SU-DHL-6 (cell line): Measurements from ENCODE around the gene OLFM2.

Source experiments
- H2AFZ ChIP-seq: fragments of 200-600 bp; sonication (generic); 2 replicates; pipeline ENCODE4 v1.6.1; 2014; ENCODE audit warnings: low read depth, mild to moderate bottlenecking, moderate library complexity, mixed read lengths, antibody characterized with exemption, low read length; ENCODE audit not compliant: severe bottlenecking
- H3F3A ChIP-seq: fragments of 200-600 bp; shearing (Covaris generic); 2 replicates; pipeline ENCODE4 v1.6.0; 2016; ENCODE audit warnings: antibody characterized with exemption, mild to moderate bottlenecking; ENCODE audit not compliant: insufficient read depth
- H3K27ac ChIP-seq: fragments of 200-600 bp; sonication (generic); 2 replicates; pipeline ENCODE4 v1.5.1; 2016; ENCODE audit warnings: low read depth, mild to moderate bottlenecking, low read length, moderate library complexity, mixed read lengths
- H3K27me3 ChIP-seq: fragments of 200-600 bp; sonication (generic), shearing (Covaris generic); 2 replicates; pipeline ENCODE4 v1.6.0; 2014; ENCODE audit warnings: mild to moderate bottlenecking, low read length
- H3K36me3 ChIP-seq: fragments of 200-600 bp; sonication (generic); 2 replicates; pipeline ENCODE4 v1.6.1; 2014; ENCODE audit warnings: mild to moderate bottlenecking, low read length, mixed read lengths
- H3K4me2 ChIP-seq: fragments of 300-600, 200-600 bp; shearing (Covaris generic), sonication (generic); 2 replicates; pipeline ENCODE4 v1.6.0; 2014; ENCODE audit warnings: low read length, low read depth, mild to moderate bottlenecking; ENCODE audit not compliant: poor library complexity, severe bottlenecking
- H3K4me3 ChIP-seq: fragments of 200-600 bp; sonication (generic); 2 replicates; pipeline ENCODE4 v1.5.1; 2014; ENCODE audit warnings: antibody characterized with exemption, low read length, mild to moderate bottlenecking, mixed read lengths; ENCODE audit not compliant: insufficient read depth, poor library complexity, severe bottlenecking
- H3K79me2 ChIP-seq: fragments of 200-600 bp; sonication (generic); 2 replicates; pipeline ENCODE4 v1.6.1; 2014; ENCODE audit warnings: mild to moderate bottlenecking, low read length, moderate library complexity; ENCODE audit not compliant: insufficient read depth
- H3K9ac ChIP-seq: fragments of 200-600 bp; sonication (generic); 2 replicates; pipeline ENCODE4 v1.7.0; 2014; ENCODE audit warnings: mild to moderate bottlenecking, low read length
- H3K9me2 ChIP-seq: fragments of 200-600 bp; sonication (generic); replicated peaks from 2 replicates; pipeline ENCODE4 v1.6.1; 2014; ENCODE audit warnings: low read length; ENCODE audit not compliant: insufficient read depth
- H3K9me3 ChIP-seq: fragments of 200-600 bp; sonication (generic); 2 replicates; pipeline ENCODE4 v1.6.1; 2014; ENCODE audit warnings: low read length, mixed read lengths; ENCODE audit not compliant: insufficient read depth
- H4K20me1 ChIP-seq: fragments of 200-600 bp; sonication (generic); 2 replicates; pipeline ENCODE4 v1.6.1; 2014; ENCODE audit warnings: low read depth, mild to moderate bottlenecking, antibody characterized with exemption, low read length, moderate library complexity, mixed read lengths
- EZH2phosphoT487 ChIP-seq: fragments of 200-600 bp; sonication (generic), shearing (Covaris generic); conservative IDR thresholded peaks from 2 replicates; pipeline ENCODE4 v1.6.1; 2018; ENCODE audit warnings: mild to moderate bottlenecking, antibody characterized with exemption, low read length, moderate library complexity, mixed read lengths
- TF ChIP-seq, protein P1 (sequence below): fragments of 200-600 bp; sonication (generic); IDR thresholded peaks from one replicate; pipeline ENCODE4 v1.5.1; 2017; ENCODE audit warnings: antibody characterized with exemption, mild to moderate bottlenecking, low read length, moderate library complexity; ENCODE audit not compliant: insufficient read depth, poor library complexity, severe bottlenecking

The OLFM2 gene

DNA sequence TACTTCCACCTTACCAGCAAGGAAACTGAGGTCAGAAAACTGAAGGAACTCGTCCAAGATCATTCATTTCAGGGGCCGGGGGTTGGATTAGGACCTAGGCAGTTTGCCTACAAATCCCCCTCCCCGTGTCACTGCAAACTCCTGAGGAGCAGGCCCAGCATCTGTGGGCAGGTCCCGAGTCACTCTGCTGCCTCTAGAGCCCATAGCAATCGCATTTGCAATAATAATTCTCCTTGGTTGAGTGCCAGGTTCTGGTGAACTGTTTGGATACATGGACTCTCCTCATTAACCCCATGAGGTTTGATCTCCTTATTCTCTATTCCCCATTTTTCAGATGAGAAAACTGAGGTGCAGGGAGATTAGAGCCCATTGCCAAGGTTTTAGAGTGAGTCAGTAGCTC lies 100.3 kb downstream of the OLFM2 start:
- Histone ChIP-seq H3K4me3 (peak overlapping the region; percentile 60), H3K9ac (peak overlapping the region; percentile 82), H3K27ac (no peak overlapping the region), H3K4me2 (peak overlapping the region; percentile 92), H3K27me3 (no peaks in the 10 kb centered on the region), H2AFZ (no peak overlapping the region), H3K36me3 (no peaks in the 10 kb centered on the region; the same call in 1 of the 2 replicates), H3K9me3 (no peaks in the 10 kb centered on the region), H4K20me1 (no peaks in the 10 kb centered on the region), H3K79me2 (peaks cover 16% of the 10 kb centered on the region; the same call in 1 of the 2 replicates), H3F3A (peaks cover 6% of the 10 kb centered on the region), H3K9me2 (no peaks in the 10 kb centered on the region)
- TF ChIP-seq, protein P1, sequence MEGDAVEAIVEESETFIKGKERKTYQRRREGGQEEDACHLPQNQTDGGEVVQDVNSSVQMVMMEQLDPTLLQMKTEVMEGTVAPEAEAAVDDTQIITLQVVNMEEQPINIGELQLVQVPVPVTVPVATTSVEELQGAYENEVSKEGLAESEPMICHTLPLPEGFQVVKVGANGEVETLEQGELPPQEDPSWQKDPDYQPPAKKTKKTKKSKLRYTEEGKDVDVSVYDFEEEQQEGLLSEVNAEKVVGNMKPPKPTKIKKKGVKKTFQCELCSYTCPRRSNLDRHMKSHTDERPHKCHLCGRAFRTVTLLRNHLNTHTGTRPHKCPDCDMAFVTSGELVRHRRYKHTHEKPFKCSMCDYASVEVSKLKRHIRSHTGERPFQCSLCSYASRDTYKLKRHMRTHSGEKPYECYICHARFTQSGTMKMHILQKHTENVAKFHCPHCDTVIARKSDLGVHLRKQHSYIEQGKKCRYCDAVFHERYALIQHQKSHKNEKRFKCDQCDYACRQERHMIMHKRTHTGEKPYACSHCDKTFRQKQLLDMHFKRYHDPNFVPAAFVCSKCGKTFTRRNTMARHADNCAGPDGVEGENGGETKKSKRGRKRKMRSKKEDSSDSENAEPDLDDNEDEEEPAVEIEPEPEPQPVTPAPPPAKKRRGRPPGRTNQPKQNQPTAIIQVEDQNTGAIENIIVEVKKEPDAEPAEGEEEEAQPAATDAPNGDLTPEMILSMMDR: no peak
- TF ChIP-seq EZH2phosphoT487: no peak

DNA sequence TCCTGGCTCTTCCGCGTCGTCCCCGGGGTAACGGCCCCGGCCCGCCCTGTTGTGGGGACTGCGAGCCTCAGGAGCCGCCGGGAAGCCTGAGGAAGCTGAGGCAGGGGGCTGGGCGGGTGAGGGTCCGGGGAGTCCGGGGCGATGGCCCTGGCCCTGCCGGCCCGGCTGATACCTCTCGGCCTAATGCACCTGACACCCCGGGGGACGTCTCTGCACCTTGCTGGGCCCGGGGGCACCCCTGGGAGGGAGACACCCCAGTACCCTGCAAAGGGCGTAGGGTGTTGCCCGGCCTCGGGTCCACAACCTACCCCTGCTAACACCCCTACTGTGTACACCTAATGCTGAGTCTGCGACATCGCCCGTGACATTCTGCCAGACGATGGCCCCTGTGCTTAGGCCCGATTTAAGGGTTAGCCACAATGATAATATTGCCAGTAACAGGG lies 100.8 kb downstream of the OLFM2 start:
- Histone ChIP-seq H2AFZ (peak overlapping the region; percentile 9), H3K9ac (peak overlapping the region; percentile 82), H3K4me2 (peak overlapping the region; percentile 92), H3K79me2 (peaks cover 16% of the 10 kb centered on the region; the same call in 1 of the 2 replicates), H3F3A (peaks cover 6% of the 10 kb centered on the region), H3K27me3 (no peaks in the 10 kb centered on the region), H3K4me3 (peak overlapping the region; percentile 60), H3K9me2 (no peaks in the 10 kb centered on the region), H3K36me3 (no peaks in the 10 kb centered on the region; the same call in 1 of the 2 replicates), H4K20me1 (no peaks in the 10 kb centered on the region), H3K27ac (no peak overlapping the region), H3K9me3 (no peaks in the 10 kb centered on the region)
- no peak for TF ChIP-seq EZH2phosphoT487
- TF ChIP-seq, protein P1: no peak

DNA sequence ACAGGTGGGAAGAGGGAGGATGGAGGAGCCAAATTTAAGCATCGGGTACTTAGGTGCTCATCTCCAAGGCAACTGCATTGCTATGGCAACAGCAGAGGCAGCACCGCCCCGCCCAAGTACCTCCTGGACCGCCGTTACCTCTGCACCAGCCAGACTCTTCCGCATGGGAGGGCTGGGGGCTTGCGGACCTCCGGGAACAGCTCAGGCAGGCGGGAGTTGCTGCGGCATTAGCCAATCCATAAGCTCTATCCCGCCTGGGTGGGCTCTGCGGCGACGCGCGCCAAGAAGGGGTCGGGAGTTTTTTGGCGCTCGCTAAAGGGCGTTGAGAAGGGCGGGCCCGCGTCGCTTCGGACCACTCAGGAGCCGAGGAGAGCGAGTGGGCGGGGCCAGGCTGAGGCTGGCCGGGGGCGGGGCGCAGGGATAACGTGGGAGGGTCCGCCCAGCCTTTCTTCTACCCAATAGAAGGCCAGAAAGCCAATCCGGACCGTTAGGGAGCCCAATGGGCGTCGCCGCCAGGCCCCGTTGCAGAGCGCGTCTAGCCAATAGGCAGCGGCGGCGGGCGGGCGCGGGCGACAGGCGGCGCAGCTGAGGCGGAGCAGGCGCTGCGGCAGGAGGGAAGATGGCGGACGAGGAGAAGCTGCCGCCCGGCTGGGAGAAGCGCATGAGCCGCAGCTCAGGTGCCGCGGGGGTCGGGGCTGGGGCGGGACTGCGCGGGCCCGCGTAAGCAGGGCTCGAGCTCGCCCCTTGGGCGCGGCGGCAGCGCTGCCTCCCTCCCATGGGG lies 101.4 kb downstream of the OLFM2 start, which contains the start of gene PIN1:
TSS of gene PIN1 (plus strand) at position 593 of the 781 bp plus-strand sequence. CDS start at position 620, 27 bp downstream.
- peaks cover 6% of the 10 kb centered on the region for H3F3A ChIP-seq
- H2AFZ ChIP-seq: peak within 1 kb of the TSS; percentile 20
- no peaks in the 10 kb centered on the region for H3K9me2 ChIP-seq
- no peaks in the 10 kb centered on the region for H3K9me3 ChIP-seq
- H3K36me3 ChIP-seq: no peaks in the 10 kb centered on the region; the same call in 1 of the 2 replicates
- H3K4me2 ChIP-seq: peak within 1 kb of the TSS; percentile 92
- no peaks in the 10 kb centered on the region for H4K20me1 ChIP-seq
- TF ChIP-seq, protein P1: no peak
- no peak for TF ChIP-seq EZH2phosphoT487
- no peaks in the 10 kb centered on the region for H3K27me3 ChIP-seq
- peaks cover 20% of the 10 kb centered on the region; the same call in 1 of the 2 replicates for H3K79me2 ChIP-seq
- peak within 1 kb of the TSS; percentile 61 for H3K4me3 ChIP-seq
- 0 out of 2 replicates have a peak within 1 kb of the TSS, but pooled peaks have one; percentile 2 for H3K27ac ChIP-seq
- H3K9ac ChIP-seq: peak within 1 kb of the TSS; percentile 82
